ENCODE measurements around the gene ABHD12B.
"Not testable (repeated sequence)": the region's sequence is repeated elsewhere in the genome, so short reads cannot be mapped to it uniquely, and the experiment has no call there.

Gene ABHD12B

GRCh38 chr14:50897005-50897404 is 25.2 kb downstream of the ABHD12B start:
- not testable (repeated sequence) for DNase-seq (ENCODE audit: low spot score)

GRCh38 chr14:50897658-50898175 is 25.9 kb downstream of the ABHD12B start:
- DNase-seq (ENCODE audit: low spot score): no peak

- DNase-seq (ENCODE audit: low spot score): no peak
Measured at GRCh38 chr14:50901361-50901760, 29.5 kb downstream of the ABHD12B start.

- DNase-seq (ENCODE audit: low spot score): no peak
Measured at GRCh38 chr14:50904719-50905118, 32.9 kb downstream of the ABHD12B start.

- DNase-seq (ENCODE audit: low spot score): no peak
Measured at GRCh38 chr14:50906326-50907065, 34.6 kb downstream of the ABHD12B start.

GRCh38 chr14:50910495-50911420 is 38.9 kb downstream of the ABHD12B start:
- no peak for DNase-seq (ENCODE audit: low spot score)

GRCh38 chr14:50917449-50917848 is 45.6 kb downstream of the ABHD12B start:
- DNase-seq (ENCODE audit: low spot score): no peak

- DNase-seq (ENCODE audit: low spot score): not testable (repeated sequence)
Measured at GRCh38 chr14:50919524-50919923, 47.7 kb downstream of the ABHD12B start.

GRCh38 chr14:50920482-50921230 is 48.8 kb downstream of the ABHD12B start:
- DNase-seq (ENCODE audit: low spot score): peak; percentile 81

GRCh38 chr14:50922803-50923202 is 51.0 kb downstream of the ABHD12B start:
- DNase-seq (ENCODE audit: low spot score): no peak

GRCh38 chr14:50924236-50924635 is 52.4 kb downstream of the ABHD12B start:
- DNase-seq (ENCODE audit: low spot score): no peak

GRCh38 chr14:50924843-50925242 is 53.0 kb downstream of the ABHD12B start:
- no peak for DNase-seq (ENCODE audit: low spot score)

- DNase-seq (ENCODE audit: low spot score): no peak
Measured at GRCh38 chr14:50926851-50927386, 55.1 kb downstream of the ABHD12B start.

GRCh38 chr14:50928002-50928635 is 56.3 kb downstream of the ABHD12B start:
- DNase-seq (ENCODE audit: low spot score): peak; percentile 89

GRCh38 chr14:50929506-50929905 is 57.7 kb downstream of the ABHD12B start:
- DNase-seq (ENCODE audit: low spot score): no peak

- DNase-seq (ENCODE audit: low spot score): no peak
Measured at GRCh38 chr14:50931559-50931958, 59.7 kb downstream of the ABHD12B start.

GRCh38 chr14:50932156-50932555 is 60.3 kb downstream of the ABHD12B start:
- DNase-seq (ENCODE audit: low spot score): no peak

GRCh38 chr14:50932592-50933495 is 61.0 kb downstream of the ABHD12B start:
- no peak for DNase-seq (ENCODE audit: low spot score)

- DNase-seq (ENCODE audit: low spot score): no peak
Measured at GRCh38 chr14:50935126-50936015, 63.5 kb downstream of the ABHD12B start.
